Measurements from ENCODE around the gene SLC16A7.
"Not testable (repeated sequence)": the region's sequence is repeated elsewhere in the genome, so short reads cannot be mapped to it uniquely, and the experiment has no call there.

Gene SLC16A7

GRCh38 chr12:59595883-59596540 is at the start of gene SLC16A7:
Gene SLC16A7 (plus strand): TSS chr12:59596029. CDS start chr12:59704802, 108,773 bp downstream.
- DNase-seq (ENCODE audit: low read depth in 4 of 4, low spot score in 1 of 4), result peak; percentile 60 to 82 (median 68)

- no peak for DNase-seq (ENCODE audit: low read depth in 4 of 4, low spot score in 1 of 4)
Measured at GRCh38 chr12:59548930-59549329, 46.9 kb upstream of the SLC16A7 start.

GRCh38 chr12:59559696-59560095 is 36.1 kb upstream of the SLC16A7 start:
- DNase-seq (ENCODE audit: low read depth in 4 of 4, low spot score in 1 of 4), result no peak

GRCh38 chr12:59570145-59570544 is 25.7 kb upstream of the SLC16A7 start:
- no peak for DNase-seq (ENCODE audit: low read depth in 4 of 4, low spot score in 1 of 4)

GRCh38 chr12:59574406-59574805 is 21.4 kb upstream of the SLC16A7 start:
- no peak for DNase-seq (ENCODE audit: low read depth in 4 of 4, low spot score in 1 of 4)

- no peak for DNase-seq (ENCODE audit: low read depth in 4 of 4, low spot score in 1 of 4)
Measured at GRCh38 chr12:59575826-59576225, 20.0 kb upstream of the SLC16A7 start.

GRCh38 chr12:59578254-59578653 is 17.6 kb upstream of the SLC16A7 start:
- DNase-seq (ENCODE audit: low read depth in 4 of 4, low spot score in 1 of 4), result no peak

GRCh38 chr12:59579631-59580030 is 16.2 kb upstream of the SLC16A7 start:
- no peak for DNase-seq (ENCODE audit: low read depth in 4 of 4, low spot score in 1 of 4)

GRCh38 chr12:59580050-59580449 is 15.8 kb upstream of the SLC16A7 start:
- DNase-seq (ENCODE audit: low read depth in 4 of 4, low spot score in 1 of 4), result no peak

- no peak for DNase-seq (ENCODE audit: low read depth in 4 of 4, low spot score in 1 of 4)
Measured at GRCh38 chr12:59583003-59583712, 12.7 kb upstream of the SLC16A7 start.

GRCh38 chr12:59587710-59588109 is 8.1 kb upstream of the SLC16A7 start:
- DNase-seq (ENCODE audit: low read depth in 4 of 4, low spot score in 1 of 4), result no peak

- no peak for DNase-seq (ENCODE audit: low read depth in 4 of 4, low spot score in 1 of 4)
Measured at GRCh38 chr12:59593761-59594160, 2.1 kb upstream of the SLC16A7 start.

GRCh38 chr12:59594943-59595500 is 807 bp upstream of the SLC16A7 start:
- DNase-seq (ENCODE audit: low read depth in 4 of 4, low spot score in 1 of 4), result no peak

GRCh38 chr12:59595565-59595882 is 305 bp upstream of the SLC16A7 start:
- no peak for DNase-seq (ENCODE audit: low read depth in 4 of 4, low spot score in 1 of 4)

GRCh38 chr12:59597385-59597781 is 1.6 kb downstream of the SLC16A7 start:
- peak; percentile 25 to 53 (median 36) for DNase-seq (ENCODE audit: low read depth in 4 of 4, low spot score in 1 of 4)

GRCh38 chr12:59600171-59600570 is 4.3 kb downstream of the SLC16A7 start:
- no peak for DNase-seq (ENCODE audit: low read depth in 4 of 4, low spot score in 1 of 4)

GRCh38 chr12:59603754-59604153 is 7.9 kb downstream of the SLC16A7 start:
- DNase-seq (ENCODE audit: low read depth in 4 of 4, low spot score in 1 of 4), result no peak

- not testable (repeated sequence) for DNase-seq (ENCODE audit: low read depth in 4 of 4, low spot score in 1 of 4)
Measured at GRCh38 chr12:59612823-59613434, 17.1 kb downstream of the SLC16A7 start.

- no peak for DNase-seq (ENCODE audit: low read depth in 4 of 4, low spot score in 1 of 4)
Measured at GRCh38 chr12:59615392-59616165, 19.8 kb downstream of the SLC16A7 start.

GRCh38 chr12:59619461-59620240 is 23.8 kb downstream of the SLC16A7 start:
- no peak for DNase-seq (ENCODE audit: low read depth in 4 of 4, low spot score in 1 of 4)

- no peak for DNase-seq (ENCODE audit: low read depth in 4 of 4, low spot score in 1 of 4)
Measured at GRCh38 chr12:59620326-59620725, 24.5 kb downstream of the SLC16A7 start.

Measured in stimulated activated CD4-positive, alpha-beta T cell treated with anti-CD3 and anti-CD28 coated beads, Interleukin-1b, Interleukin-23, amount 100 ng/mL, for 24 hours (primary cell).